PC-9 (cell line): ENCODE results near the gene PPP2R5E. TPM values are rescaled to one million over a fixed set of nuclear protein-coding genes. Genes with fewer than 3 reads are reported as not detected.

Source experiments
- BruUV-seq: library from RNA; stranded (reverse); fragments of 400-500 nt; replicated peaks from 2 replicates; lab custom pipeline; 2021; lab: Mats Ljungman, UMichigan
- CTCF ChIA-PET: fragments of 300-600 bp; sonication (Branson Sonifier 250); formaldehyde crosslinking; loops from one replicate; lab custom pipeline; 2022; ENCODE audit warnings: antibody characterized with exemption; lab: Charles Lee
- POLR2A ChIA-PET: fragments of 300-600 bp; sonication (Branson Sonifier 250); formaldehyde crosslinking; loops from one replicate; lab custom pipeline; 2022; ENCODE audit warnings: antibody characterized with exemption; ENCODE audit not compliant: unreplicated experiment; lab: Charles Lee
- DNase-seq, 2 experiments: peaks; one replicate each; pipeline versions ENCODE4 v3.0.0 to v3.0.0-alpha.2; 2015 to 2022; ENCODE audit warnings: mixed read lengths in 1 of 2
- H2AFZ ChIP-seq: fragments of 200-600 bp; sonication (generic); 2 replicates; pipeline ENCODE4 v1.8.1; 2017; ENCODE audit warnings: antibody characterized with exemption
- H3F3A ChIP-seq: fragments of 200-600 bp; sonication (generic); 2 replicates; pipeline ENCODE4 v1.8.1; 2017; ENCODE audit warnings: antibody characterized with exemption, mild to moderate bottlenecking, low read depth; ENCODE audit not compliant: insufficient read depth
- H3K27ac ChIP-seq: fragments of 200-600 bp; sonication (generic); 2 replicates; pipeline ENCODE4 v1.6.1; 2016; ENCODE audit warnings: mixed run types
- H3K27me3 ChIP-seq: fragments of 200-600 bp; sonication (generic); 2 replicates; pipeline ENCODE4 v1.6.1; 2016; ENCODE audit warnings: low read depth, mixed run types; ENCODE audit not compliant: insufficient read depth
- H3K36me3 ChIP-seq: fragments of 200-600 bp; sonication (generic); 2 replicates; pipeline ENCODE4 v1.6.1; 2016; ENCODE audit warnings: low read depth, mixed run types
- H3K4me1 ChIP-seq: fragments of 200-600 bp; sonication (generic); replicated peaks from 2 replicates; pipeline ENCODE4 v1.6.1; 2016; ENCODE audit warnings: mixed run types; ENCODE audit not compliant: insufficient read depth
- H3K4me2 ChIP-seq: fragments of 200-600 bp; sonication (generic); 2 replicates; pipeline ENCODE4 v1.6.1; 2017; ENCODE audit warnings: mixed run types
- H3K4me3 ChIP-seq: fragments of 200-600 bp; sonication (generic); 2 replicates; pipeline ENCODE4 v1.6.1; 2016; ENCODE audit warnings: mixed run types
- H3K79me2 ChIP-seq: fragments of 200-600 bp; sonication (generic); 2 replicates; pipeline ENCODE4 v1.6.1; 2017; ENCODE audit warnings: low read depth, mixed run types
- H3K9me2 ChIP-seq: fragments of 200-600 bp; sonication (generic); 2 replicates; pipeline ENCODE4 v1.8.1; 2017; ENCODE audit warnings: mild to moderate bottlenecking; ENCODE audit not compliant: insufficient read depth
- H3K9me3 ChIP-seq: fragments of 200-600 bp; sonication (generic); 2 replicates; pipeline ENCODE4 v1.8.1; 2016; ENCODE audit warnings: low read depth; ENCODE audit not compliant: insufficient read depth
- H4K20me1 ChIP-seq: fragments of 200-600 bp; sonication (generic); 2 replicates; pipeline ENCODE4 v1.8.1; 2017; ENCODE audit not compliant: insufficient read depth
- CTCF ChIP-seq: fragments of 200-600 bp; sonication (generic); conservative IDR thresholded peaks from 2 replicates; pipeline ENCODE4 v1.6.1; 2017; ENCODE audit warnings: mixed run types, antibody characterized with exemption, mild to moderate bottlenecking, moderate library complexity
- EZH2 ChIP-seq: fragments of 200-600 bp; sonication (generic); IDR thresholded peaks from 2 replicates; pipeline ENCODE4 v1.8.0; 2017; ENCODE audit warnings: antibody characterized with exemption, low read depth
- intact Hi-C: fragments of 100-400 bp; cut with micrococcal nuclease; formaldehyde crosslinking; loops from one replicate; pipeline ENCODE4 v1.10.0; 2022; ENCODE audit not compliant: unreplicated experiment
- total RNA-seq: library from RNA; stranded (reverse); gene quantifications from 2 replicates; pipeline ENCODE4 v1.2.3, GENCODE V29; 2021

Gene PPP2R5E
- total RNA-seq, 1 experiment from 2014 or later = 66.4 TPM

GRCh38 chr14:63398952-63399351 lies 144.2 kb downstream of the PPP2R5E start:
- no peaks in the 10 kb centered on the region for H3K4me1 ChIP-seq
- no peaks in the 10 kb centered on the region for H3F3A ChIP-seq
- H4K20me1 ChIP-seq = no peaks in the 10 kb centered on the region; the same call in 1 of the 2 replicates
- no peaks in the 10 kb centered on the region for H3K27me3 ChIP-seq
- no peaks in the 10 kb centered on the region for H3K36me3 ChIP-seq
- POLR2A ChIA-PET = no interaction called here
- CTCF ChIA-PET = no interaction called here
- no peak overlapping the region for H3K4me2 ChIP-seq
- H2AFZ ChIP-seq = no peak overlapping the region
- H3K4me3 ChIP-seq = no peak overlapping the region
- no peak for TF ChIP-seq CTCF
- TF ChIP-seq EZH2 = no peak
- no peak for DNase-seq
- H3K79me2 ChIP-seq = no peaks in the 10 kb centered on the region
- H3K9me3 ChIP-seq = no peaks in the 10 kb centered on the region
- no peak overlapping the region for H3K27ac ChIP-seq
- intact Hi-C loops = no loop called here
- BruUV-seq = no TSS peak
- no peaks in the 10 kb centered on the region for H3K9me2 ChIP-seq

- Histone ChIP-seq H3K4me1 (no peaks in the 10 kb centered on the region), H2AFZ (no peak overlapping the region), H3K27me3 (no peaks in the 10 kb centered on the region), H3K27ac (no peak overlapping the region), H3F3A (peaks cover 7% of the 10 kb centered on the region; the same call in 1 of the 2 replicates), H3K4me3 (no peak overlapping the region), H3K79me2 (no peaks in the 10 kb centered on the region), H4K20me1 (no peaks in the 10 kb centered on the region), H3K36me3 (no peaks in the 10 kb centered on the region), H3K9me2 (no peaks in the 10 kb centered on the region), H3K4me2 (no peak overlapping the region), H3K9me3 (no peaks in the 10 kb centered on the region)
- intact Hi-C loops = no loop called here
- ChIA-PET CTCF (no interaction called here), POLR2A (no interaction called here)
- no peak for TF ChIP-seq EZH2
- no peak for TF ChIP-seq CTCF
- BruUV-seq = no TSS peak
- no peak for DNase-seq
Observed at GRCh38 chr14:63394841-63395240, 148.3 kb downstream of the PPP2R5E start.

- no TSS peak for BruUV-seq
- Histone ChIP-seq H3K4me1 (no peaks in the 10 kb centered on the region), H3K27me3 (no peaks in the 10 kb centered on the region), H3F3A (peaks cover 7% of the 10 kb centered on the region; the same call in 1 of the 2 replicates), H4K20me1 (no peaks in the 10 kb centered on the region), H2AFZ (no peak overlapping the region), H3K27ac (no peak overlapping the region), H3K4me2 (no peak overlapping the region), H3K36me3 (no peaks in the 10 kb centered on the region; the same call in 1 of the 2 replicates), H3K79me2 (no peaks in the 10 kb centered on the region), H3K9me2 (no peaks in the 10 kb centered on the region), H3K9me3 (no peaks in the 10 kb centered on the region), H3K4me3 (no peak overlapping the region)
- ChIA-PET POLR2A (no interaction called here), CTCF (no interaction called here)
- no peak for TF ChIP-seq EZH2
- no peak for TF ChIP-seq CTCF
- DNase-seq = no peak
- intact Hi-C loops = no loop called here
Observed at GRCh38 chr14:63394432-63394831, 148.7 kb downstream of the PPP2R5E start.
